ENCODE data around the gene GPC6. TPM values are rescaled to one million over a fixed set of nuclear protein-coding genes. Genes with fewer than 3 reads are reported as not detected.

The GPC6 gene
- total RNA-seq, 1 experiment from 2014 or later: 0.22 TPM

GRCh38 chr13:93468433-93468832, 241.8 kb downstream of the GPC6 start:
- no peak for DNase-seq (ENCODE audit: low read depth, low spot score)
- Histone ChIP-seq H3K9ac (ENCODE audit: low read length) (no peak overlapping the region), H2AFZ (ENCODE audit: low read depth, low read length, poor library complexity, severe bottlenecking) (no peak overlapping the region), H3K79me2 (ENCODE audit: insufficient read depth, low read length) (no peaks in the 10 kb centered on the region), H3K36me3 (ENCODE audit: control insufficient read depth in 1 of 2, insufficient read depth in 2 of 2, low read length in 2 of 2) (no peaks in the 10 kb centered on the region), H3K9me3 (ENCODE audit: control insufficient read depth in 1 of 2, insufficient read depth in 1 of 2, low read depth in 1 of 2, low read length in 2 of 2) (peaks cover 5 to 31% of the 10 kb centered on the region in 2 experiments; a peak in 2 of 4 replicates), H3K4me2 (ENCODE audit: low read length) (no peak overlapping the region), H3K4me1 (ENCODE audit: control insufficient read depth in 1 of 2, insufficient read depth in 2 of 2, low read length in 2 of 2) (no peaks in the 10 kb centered on the region), H3K9me2 (ENCODE audit: insufficient read depth) (no peaks in the 10 kb centered on the region), H4K20me1 (ENCODE audit: insufficient read depth) (no peaks in the 10 kb centered on the region), H3K27me3 (ENCODE audit: insufficient read depth, low read length) (no peaks in the 10 kb centered on the region), H3K27ac (ENCODE audit: low read depth, low read length) (no peak overlapping the region), H3K4me3 (replicated peaks in 1 of 2; ENCODE audit: low read depth in 1 of 2, low read length in 2 of 2) (no peak overlapping the region)
- ATAC-seq: no peak
- intact Hi-C loops (cut with micrococcal nuclease): no loop called here
- no TSS peak for BruUV-seq (replicated peaks)
- CTCF ChIA-PET: no interaction called here
- POLR2A ChIA-PET: no interaction called here
- RAD21 ChIA-PET (ENCODE audit: low non-redundant PET in 1 of 2, low total read pairs in 2 of 2, uncharacterized antibody in 2 of 2, unreplicated experiment in 2 of 2): no interaction called here
- TF ChIP-seq JUND (IDR thresholded peaks at IDR 0.05): no peak
- no peak for TF ChIP-seq RAD21 (IDR thresholded peaks at IDR 0.05; ENCODE audit: low read depth)
- TF ChIP-seq SRF (IDR thresholded peaks at IDR 0.05; ENCODE audit: low read depth): no peak
- no peak for TF ChIP-seq ZNF274 (IDR thresholded peaks at IDR 0.05; ENCODE audit: low read depth, low read length)
- TF ChIP-seq ATF3 (IDR thresholded peaks at IDR 0.05): no peak
- TF ChIP-seq FOSL1 (IDR thresholded peaks at IDR 0.05; ENCODE audit: low read depth): no peak
- no peak for TF ChIP-seq POLR2AphosphoS5 (IDR thresholded peaks at IDR 0.05; ENCODE audit: low read depth, low read length)
- TF ChIP-seq TCF7L2 (IDR thresholded peaks at IDR 0.05; ENCODE audit: borderline replicate concordance, extremely low read depth, insufficient read depth, insufficient read length): no peak
- TF ChIP-seq CTCF (IDR thresholded peaks at IDR 0.05 in 2 of 3, conservative IDR thresholded peaks at IDR 0.05 in 1 of 3; ENCODE audit: borderline replicate concordance in 1 of 3, insufficient read depth in 1 of 3, low read depth in 2 of 3, low read length in 2 of 3): no peak
- TF ChIP-seq REST (IDR thresholded peaks at IDR 0.05; ENCODE audit: low read depth): no peak
- TF ChIP-seq MAX (IDR thresholded peaks at IDR 0.05): no peak
- no peak for TF ChIP-seq SP1 (IDR thresholded peaks at IDR 0.05; ENCODE audit: low read depth)
- TF ChIP-seq POLR2A (IDR thresholded peaks at IDR 0.05; ENCODE audit: borderline replicate concordance, extremely low read depth, insufficient read depth, insufficient read length): no peak
- no peak for TF ChIP-seq EZH2phosphoT487 (IDR thresholded peaks at IDR 0.05; ENCODE audit: borderline replicate concordance)
- TF ChIP-seq CBX3 (IDR thresholded peaks at IDR 0.05; ENCODE audit: low read depth): no peak
- no peak for TF ChIP-seq SIN3A (IDR thresholded peaks at IDR 0.05; ENCODE audit: low read depth)
- no peak for TF ChIP-seq ELF1 (IDR thresholded peaks at IDR 0.05; ENCODE audit: borderline replicate concordance, low read depth)
- no peak for TF ChIP-seq YY1 (IDR thresholded peaks at IDR 0.05; ENCODE audit: extremely low read depth, insufficient replicate concordance, low read depth, low read length)
